ENCODE measurements around the gene HNRNPU. TPM values are rescaled to one million over a fixed set of nuclear protein-coding genes. Genes with fewer than 3 reads are reported as not detected.

The HNRNPU gene
- total RNA-seq, 1 experiment from 2014 or later: 746 TPM

DNA sequence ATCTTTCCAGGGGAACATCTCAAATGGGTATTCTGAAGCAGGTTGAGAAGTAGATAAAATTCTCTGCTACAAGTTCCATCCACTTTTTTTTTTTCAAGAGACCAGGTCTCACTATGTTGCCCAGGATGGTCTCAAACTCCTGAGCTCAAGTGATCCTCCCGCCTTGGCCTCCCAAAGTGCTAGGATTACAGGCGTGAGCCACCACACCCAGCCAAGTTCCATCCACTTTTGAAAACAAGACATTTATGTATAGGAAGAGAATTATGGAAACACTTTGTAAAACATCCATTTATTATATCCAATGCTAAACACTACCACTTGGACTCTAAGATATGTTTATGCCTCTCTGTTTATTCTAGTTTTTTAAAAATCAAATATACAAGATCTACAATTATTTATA is 13.4 kb downstream of the HNRNPU start:
- no peak for DNase-seq (ENCODE audit: low spot score)
- peaks cover 100% of the 10 kb centered on the region for H3K36me3 ChIP-seq (ENCODE audit: insufficient read depth, low read length, poor library complexity, severe bottlenecking)
- no peaks in the 10 kb centered on the region for H3K9me3 ChIP-seq (ENCODE audit: low read depth, low read length, poor library complexity, severe bottlenecking)
- no peak overlapping the region for H3K4me3 ChIP-seq (ENCODE audit: low read depth, low read length, poor library complexity, severe bottlenecking)
- ChIA-PET CTCF (no interaction called here), POLR2A (ENCODE audit: low non-redundant PET) (no interaction called here)
- no TSS peak for BruUV-seq (replicated peaks)
- intact Hi-C loops (cut with micrococcal nuclease; ENCODE audit: unreplicated experiment): no loop called here
- no peak overlapping the region for H3K27ac ChIP-seq (ENCODE audit: low read depth, low read length, poor library complexity, severe bottlenecking)
- no peaks in the 10 kb centered on the region for H3K27me3 ChIP-seq (replicated peaks; ENCODE audit: insufficient read depth, low read depth, low read length, poor library complexity)
- no peak for TF ChIP-seq CTCF (conservative IDR thresholded peaks at IDR 0.05; ENCODE audit: low read depth, low read length)
- no peak for TF ChIP-seq EZH2 (IDR thresholded peaks at IDR 0.05; ENCODE audit: borderline replicate concordance, low read depth, low read length, poor library complexity, severe bottlenecking)
- no peaks in the 10 kb centered on the region for H3K4me1 ChIP-seq (ENCODE audit: insufficient read depth, low read length, poor library complexity, severe bottlenecking)

DNA sequence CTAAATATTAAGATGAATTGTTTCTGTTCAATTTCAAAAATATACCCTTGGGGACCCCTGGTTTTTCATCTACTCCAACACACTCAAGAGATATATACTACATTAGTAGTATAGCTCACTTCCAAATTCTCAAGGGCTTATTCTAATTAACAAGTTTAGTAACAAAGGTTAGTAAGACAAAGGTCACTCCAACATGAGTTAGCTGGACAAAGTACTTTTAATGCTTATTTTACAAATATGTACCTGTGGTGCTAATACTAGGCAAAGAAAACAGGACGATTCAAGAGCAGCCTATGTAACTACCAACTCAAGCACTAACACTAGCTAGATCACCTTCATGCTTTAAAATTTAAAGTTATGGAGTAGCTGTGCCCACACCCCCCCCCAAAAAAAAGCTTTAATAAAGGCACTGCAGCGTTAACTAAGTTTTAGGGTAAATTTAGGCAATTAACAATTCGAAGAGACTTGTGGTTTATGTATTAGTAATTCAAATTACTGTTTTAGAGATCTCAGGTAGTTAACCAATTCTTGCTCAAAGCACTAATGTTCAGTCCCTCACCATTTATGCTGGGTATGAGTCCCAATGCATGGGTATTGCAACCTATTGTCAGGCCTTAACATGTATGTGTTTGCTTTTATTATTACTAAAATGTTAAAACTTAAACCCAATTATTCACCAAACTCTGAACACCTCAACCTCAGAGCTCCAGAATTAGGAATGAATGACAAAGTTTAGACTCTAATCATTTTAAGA is 14.1 kb downstream of the HNRNPU start:
- no peaks in the 10 kb centered on the region for H3K9me3 ChIP-seq (ENCODE audit: low read depth, low read length, poor library complexity, severe bottlenecking)
- ChIA-PET CTCF (no interaction called here), POLR2A (ENCODE audit: low non-redundant PET) (no interaction called here)
- peaks cover 100% of the 10 kb centered on the region for H3K36me3 ChIP-seq (ENCODE audit: insufficient read depth, low read length, poor library complexity, severe bottlenecking)
- no TSS peak for BruUV-seq (replicated peaks)
- intact Hi-C loops (cut with micrococcal nuclease; ENCODE audit: unreplicated experiment): no loop called here
- H3K4me3 ChIP-seq (ENCODE audit: low read depth, low read length, poor library complexity, severe bottlenecking): no peak overlapping the region
- H3K27me3 ChIP-seq (replicated peaks; ENCODE audit: insufficient read depth, low read depth, low read length, poor library complexity): no peaks in the 10 kb centered on the region
- TF ChIP-seq CTCF (conservative IDR thresholded peaks at IDR 0.05; ENCODE audit: low read depth, low read length) (no peak), EZH2 (IDR thresholded peaks at IDR 0.05; ENCODE audit: borderline replicate concordance, low read depth, low read length, poor library complexity, severe bottlenecking) (no peak)
- DNase-seq (ENCODE audit: low spot score): no peak
- H3K27ac ChIP-seq (ENCODE audit: low read depth, low read length, poor library complexity, severe bottlenecking): no peak overlapping the region
- no peaks in the 10 kb centered on the region for H3K4me1 ChIP-seq (ENCODE audit: insufficient read depth, low read length, poor library complexity, severe bottlenecking)

- H3K36me3 ChIP-seq (ENCODE audit: insufficient read depth, low read length, poor library complexity, severe bottlenecking): peaks cover 100% of the 10 kb centered on the region
- CTCF ChIA-PET: no interaction called here
- POLR2A ChIA-PET (ENCODE audit: low non-redundant PET): no interaction called here
- H3K4me1 ChIP-seq (ENCODE audit: insufficient read depth, low read length, poor library complexity, severe bottlenecking): no peaks in the 10 kb centered on the region
- H3K27ac ChIP-seq (ENCODE audit: low read depth, low read length, poor library complexity, severe bottlenecking): no peak overlapping the region
- H3K27me3 ChIP-seq (replicated peaks; ENCODE audit: insufficient read depth, low read depth, low read length, poor library complexity): no peaks in the 10 kb centered on the region
- no peak overlapping the region for H3K4me3 ChIP-seq (ENCODE audit: low read depth, low read length, poor library complexity, severe bottlenecking)
- intact Hi-C loops (cut with micrococcal nuclease; ENCODE audit: unreplicated experiment): no loop called here
- no peak for TF ChIP-seq CTCF (conservative IDR thresholded peaks at IDR 0.05; ENCODE audit: low read depth, low read length)
- TF ChIP-seq EZH2 (IDR thresholded peaks at IDR 0.05; ENCODE audit: borderline replicate concordance, low read depth, low read length, poor library complexity, severe bottlenecking): no peak
- BruUV-seq (replicated peaks): no TSS peak
- H3K9me3 ChIP-seq (ENCODE audit: low read depth, low read length, poor library complexity, severe bottlenecking): no peaks in the 10 kb centered on the region
- DNase-seq (ENCODE audit: low spot score): no peak
Measured at GRCh38 chr1:244849189-244849866, 15.0 kb downstream of the HNRNPU start.

Measured in A673 (cell line).